ENCODE measurements around the gene C2CD4B.

Gene C2CD4B

DNA sequence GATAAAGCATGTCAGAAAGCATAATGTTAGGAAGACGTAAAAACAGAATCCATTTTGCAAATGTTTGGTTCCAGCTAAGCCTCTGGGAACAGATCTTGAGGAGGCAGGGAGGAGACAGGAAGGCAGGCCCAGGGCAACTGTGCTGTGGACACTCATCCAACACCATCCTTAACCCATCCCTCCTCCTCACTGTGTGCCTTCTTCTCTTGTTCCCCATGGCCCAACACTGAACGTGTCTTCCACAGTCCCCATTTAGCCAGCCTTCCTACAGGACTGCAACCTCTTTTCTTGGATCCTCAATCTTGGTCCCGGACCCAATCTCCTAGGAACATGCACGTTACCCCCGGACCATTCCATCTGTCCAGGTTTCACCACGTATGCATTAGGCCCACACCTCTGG is 15.4 kb downstream of the C2CD4B start:
- DNase-seq (ENCODE audit: low read depth in 1 of 2, low spot score in 1 of 2): no peak

DNA sequence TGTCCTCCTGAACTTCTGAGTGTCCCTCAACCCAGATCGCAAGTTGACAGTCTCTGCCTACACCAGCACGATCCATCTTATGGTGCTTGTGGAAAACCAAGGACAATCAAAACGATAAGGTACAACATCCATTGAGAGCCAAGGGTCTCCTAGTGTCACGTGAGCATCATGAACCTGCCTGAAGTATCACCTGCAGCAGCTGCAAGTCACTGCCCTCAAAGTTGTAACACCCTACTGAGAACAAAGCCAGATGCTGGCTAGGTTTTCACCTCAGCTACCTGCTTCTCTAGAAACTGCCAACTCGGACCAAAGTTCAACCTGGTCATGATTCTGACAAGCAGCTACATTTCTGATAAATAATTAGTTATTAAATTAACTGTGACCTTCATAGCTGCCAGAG is 17.5 kb downstream of the C2CD4B start:
- no peak for DNase-seq (ENCODE audit: low read depth in 1 of 2, low spot score in 1 of 2)

DNA sequence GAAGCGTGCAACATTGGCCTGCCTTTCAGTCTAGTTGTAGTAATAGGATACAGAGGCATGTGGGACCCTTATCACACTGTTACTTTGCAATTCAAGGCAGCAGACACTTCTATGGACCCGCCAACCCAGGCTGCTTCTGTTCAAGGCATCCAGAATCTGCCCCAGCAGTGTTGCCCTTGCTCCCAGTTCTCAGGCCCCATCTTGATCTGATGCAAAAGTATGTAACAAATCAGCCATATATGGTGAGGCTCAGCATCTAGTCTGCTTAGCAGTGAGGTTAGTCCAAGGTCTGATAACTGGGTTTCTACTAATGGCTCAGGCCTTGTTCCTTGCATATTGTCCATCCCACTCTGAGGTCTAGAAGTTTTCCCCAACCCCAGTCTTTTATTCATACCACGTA is 17.9 kb downstream of the C2CD4B start:
- DNase-seq (ENCODE audit: low read depth in 1 of 2, low spot score in 1 of 2): no peak

DNA sequence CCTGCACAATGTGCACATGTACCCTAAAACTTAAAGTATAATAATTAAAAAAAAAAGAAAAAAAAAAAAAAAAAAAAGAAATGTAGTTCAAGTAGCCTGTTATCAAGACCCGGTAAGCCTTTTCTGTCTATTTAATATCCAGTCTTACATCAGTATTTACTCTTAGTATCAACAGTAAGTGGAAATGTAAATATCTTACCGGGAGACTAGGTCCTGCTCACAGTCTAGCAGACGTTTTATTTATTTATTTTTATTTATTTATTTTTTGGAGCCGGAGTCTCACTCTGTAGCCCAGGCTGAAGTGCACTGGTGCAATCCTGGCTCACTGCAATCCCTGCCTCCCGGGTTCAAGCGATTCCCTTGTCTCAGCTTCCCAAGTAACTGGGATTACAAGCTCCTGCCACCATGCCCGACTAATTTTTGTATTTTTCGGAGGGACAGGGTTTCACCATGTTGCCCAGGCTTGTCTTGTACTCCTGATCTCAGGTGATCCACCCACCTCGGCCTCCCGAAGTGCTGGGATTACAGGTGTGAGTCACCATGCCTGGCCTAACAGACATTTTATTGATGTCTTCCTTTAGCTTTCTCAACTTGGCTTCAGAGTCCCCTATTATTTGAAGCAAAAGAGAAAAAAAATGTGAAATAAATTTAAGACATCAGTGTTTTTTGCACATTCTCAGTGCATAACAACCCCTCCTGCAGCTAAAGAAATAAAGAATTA is 19.9 kb downstream of the C2CD4B start:
- DNase-seq (ENCODE audit: low read depth in 1 of 2, low spot score in 1 of 2): no peak

DNA sequence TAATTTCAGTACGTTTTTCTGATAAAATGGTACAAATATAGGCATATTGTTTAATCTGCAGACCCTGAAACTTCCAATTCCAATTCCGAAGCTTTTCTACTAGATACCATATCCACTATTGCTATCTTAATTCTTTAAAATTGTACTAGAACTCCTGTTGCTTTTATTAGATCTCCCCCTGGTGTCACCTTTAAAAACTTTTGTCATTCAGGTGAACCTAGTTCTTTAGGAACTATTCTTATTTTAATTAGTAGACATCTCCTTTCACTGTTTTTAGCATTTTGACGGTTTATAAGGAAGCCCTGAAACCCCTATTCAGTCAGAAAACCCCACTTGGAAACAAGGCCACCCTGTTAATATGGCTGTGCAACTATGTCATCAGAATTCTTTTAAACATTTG is 22.3 kb downstream of the C2CD4B start:
- DNase-seq (ENCODE audit: low read depth in 1 of 2, low spot score in 1 of 2): no peak

DNA sequence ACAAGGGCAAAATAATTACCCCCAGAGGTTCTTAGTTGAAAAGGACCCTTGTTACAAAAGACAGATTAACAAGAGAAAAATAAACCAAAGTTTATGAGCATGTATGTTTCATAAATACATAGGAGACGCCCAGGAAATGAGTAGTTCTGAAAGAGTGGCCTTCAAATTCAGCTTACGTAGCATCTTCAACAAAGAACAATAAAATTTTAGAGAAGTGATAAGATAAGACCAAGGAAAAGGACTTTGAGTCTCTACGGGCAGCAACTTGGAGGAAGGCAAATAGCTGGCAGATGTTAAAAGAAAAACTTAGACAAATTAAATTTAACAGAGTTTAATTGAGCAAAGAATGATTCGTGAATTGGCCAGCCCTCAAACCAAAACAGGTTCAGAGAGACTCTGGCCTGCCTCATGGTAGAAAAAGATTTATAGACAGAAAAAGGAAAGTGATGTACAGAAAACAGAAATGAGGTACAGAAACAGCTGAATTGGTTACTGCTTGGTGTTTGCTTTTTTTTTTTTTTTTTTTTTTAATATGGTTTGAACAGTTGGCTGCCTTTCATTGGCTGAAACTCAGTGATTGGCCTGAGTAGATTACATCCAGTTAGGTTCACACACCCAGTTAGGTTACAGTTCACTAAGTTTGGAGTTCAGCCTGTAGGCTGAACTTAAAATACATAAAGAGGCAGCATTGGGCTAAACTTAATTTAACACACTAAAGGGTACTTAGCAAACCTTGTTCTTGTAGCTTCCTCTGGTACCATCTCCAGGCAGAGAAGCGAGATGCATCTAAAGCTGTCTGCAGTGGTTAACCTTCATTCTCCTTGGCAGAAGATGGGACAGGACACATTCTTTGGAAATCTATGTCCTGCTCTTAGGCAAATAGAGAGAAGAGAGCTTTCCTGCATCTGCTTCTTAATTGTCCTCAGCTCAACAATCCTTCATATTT is 23.2 kb downstream of the C2CD4B start:
- no peak for DNase-seq (ENCODE audit: low read depth in 1 of 2, low spot score in 1 of 2)

DNA sequence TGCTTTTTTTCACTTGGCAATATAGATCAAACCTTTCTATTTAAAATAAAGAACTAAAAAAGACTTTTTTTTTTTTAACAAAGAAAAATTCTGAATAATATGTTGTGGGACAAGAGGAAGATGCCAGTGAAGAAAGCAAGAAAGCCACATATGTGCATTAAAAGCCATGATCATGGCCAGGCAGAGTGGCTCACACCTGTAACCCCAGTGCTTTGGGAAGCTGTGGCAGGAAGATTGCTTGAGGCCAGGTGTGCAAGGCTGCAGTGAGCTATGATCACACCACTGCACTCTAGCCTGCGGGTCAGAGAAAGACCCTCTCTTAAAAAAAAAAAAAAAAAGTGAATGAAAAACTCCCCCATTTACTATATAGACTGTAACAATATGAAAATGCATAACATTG is 23.9 kb downstream of the C2CD4B start:
- DNase-seq (ENCODE audit: low read depth in 1 of 2, low spot score in 1 of 2): no peak

DNA sequence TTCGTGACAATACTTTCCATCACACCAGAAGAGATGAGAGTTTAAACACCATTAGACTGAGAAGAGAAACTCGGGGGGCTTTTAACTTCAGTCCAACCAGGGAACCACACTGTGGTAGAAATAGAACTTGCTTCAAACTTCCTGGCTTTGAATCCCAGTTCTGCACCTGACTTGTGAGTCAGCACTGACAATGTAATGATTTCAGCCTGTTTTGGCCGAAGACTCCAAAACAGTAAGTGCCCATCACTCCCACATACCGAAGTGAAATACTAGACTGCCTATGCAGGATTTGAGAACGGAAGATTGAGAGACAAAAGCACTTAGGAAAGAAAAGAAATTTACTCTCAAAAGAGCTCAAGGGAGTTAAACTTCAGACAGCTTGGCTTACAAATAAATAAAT is 27.0 kb downstream of the C2CD4B start:
- DNase-seq (ENCODE audit: low read depth in 1 of 2, low spot score in 1 of 2): no peak

DNA sequence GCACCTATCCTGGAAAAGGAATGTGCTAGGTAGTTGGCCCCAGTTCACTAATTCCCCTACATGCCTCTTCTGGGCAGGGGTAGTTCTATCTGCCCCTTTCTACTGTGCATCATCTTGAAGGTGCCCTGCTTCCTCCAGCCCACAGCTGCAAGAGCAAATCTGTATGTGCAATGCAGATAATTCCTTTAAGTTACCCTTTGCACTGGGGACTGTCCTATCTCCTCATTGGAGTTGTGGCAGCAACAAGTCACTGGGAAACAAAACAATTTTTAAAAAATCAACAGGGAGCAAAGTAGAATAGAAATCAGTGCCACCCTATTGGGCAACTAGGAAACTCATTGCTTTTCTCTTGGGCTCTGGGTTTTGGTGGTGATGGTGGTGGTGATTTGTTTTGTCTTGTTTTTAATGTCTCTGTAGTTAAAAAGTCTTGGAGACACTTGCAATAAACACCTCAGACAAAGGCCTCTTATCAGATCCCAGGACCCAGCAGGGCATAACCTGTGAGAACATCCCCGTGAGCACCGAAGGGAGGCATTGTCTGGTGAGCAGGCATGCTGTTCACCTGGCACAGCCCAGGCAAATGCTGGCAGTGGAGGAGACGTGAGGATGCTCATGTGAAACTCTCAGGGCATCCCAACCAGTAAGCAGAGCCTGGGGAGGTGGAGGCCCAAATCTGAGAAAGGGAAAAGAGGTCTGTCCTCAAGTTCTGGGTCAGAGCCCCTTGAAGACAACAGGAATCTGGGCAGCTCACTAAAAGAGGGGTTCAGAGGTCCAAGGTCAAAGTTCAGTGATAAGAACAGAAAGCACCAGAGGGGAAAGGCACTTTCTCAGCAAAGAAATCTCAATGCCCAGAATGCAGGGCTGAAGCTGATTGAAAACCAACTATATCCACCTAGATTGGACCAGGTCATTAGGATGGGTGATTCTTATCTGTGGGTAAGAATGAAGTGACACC is 27.9 kb downstream of the C2CD4B start:
- no peak for DNase-seq (ENCODE audit: low read depth in 1 of 2, low spot score in 1 of 2)

DNA sequence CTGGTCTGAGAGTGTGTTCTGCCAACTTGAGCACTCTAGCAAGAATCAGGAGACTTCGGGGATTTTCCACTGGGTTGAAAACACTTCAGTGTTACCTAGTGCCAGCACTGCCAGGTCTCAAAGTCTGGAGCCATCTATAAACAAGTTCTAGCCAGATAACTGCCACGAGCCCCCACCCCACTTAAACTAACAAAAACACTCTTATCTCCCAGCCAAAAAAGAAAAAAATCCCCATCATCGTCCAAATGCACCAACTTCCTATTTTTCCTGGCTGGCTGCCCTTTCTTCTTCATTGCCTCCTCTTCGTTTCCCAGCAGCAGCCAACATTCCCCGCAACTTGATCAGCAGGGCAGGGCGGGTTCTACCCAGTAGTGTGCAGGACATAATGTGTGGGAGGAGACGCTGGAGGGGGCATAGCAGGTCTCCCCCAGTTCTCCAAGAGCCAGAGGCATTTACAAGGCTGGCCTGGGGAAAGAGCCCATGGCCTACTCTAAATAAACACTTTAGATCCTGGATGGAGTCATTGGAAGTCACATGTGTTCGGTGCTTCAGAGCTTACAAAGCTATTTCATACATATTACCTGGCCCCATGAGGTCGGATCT is 29.5 kb downstream of the C2CD4B start:
- no peak for DNase-seq (ENCODE audit: low read depth in 1 of 2, low spot score in 1 of 2)

DNA sequence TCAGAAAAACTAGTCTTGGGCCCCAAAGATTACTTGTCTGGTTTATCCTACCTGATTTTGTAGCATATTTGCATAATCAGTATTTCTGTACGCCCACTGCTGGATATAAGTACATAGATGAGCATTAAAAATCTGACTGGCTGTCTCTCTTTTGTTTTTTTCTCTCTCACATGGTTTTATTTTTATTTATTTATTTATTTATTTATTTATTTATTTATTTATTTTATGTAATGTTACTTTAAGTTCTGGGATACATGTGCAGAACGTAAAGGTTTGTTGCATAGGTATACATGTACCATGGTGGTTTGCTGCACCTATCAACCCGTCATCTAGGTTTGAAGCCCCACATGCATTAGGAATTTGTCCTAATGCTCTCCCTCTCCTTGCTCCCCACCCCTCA is 31.9 kb downstream of the C2CD4B start:
- no peak for DNase-seq (ENCODE audit: low read depth in 1 of 2, low spot score in 1 of 2)

DNA sequence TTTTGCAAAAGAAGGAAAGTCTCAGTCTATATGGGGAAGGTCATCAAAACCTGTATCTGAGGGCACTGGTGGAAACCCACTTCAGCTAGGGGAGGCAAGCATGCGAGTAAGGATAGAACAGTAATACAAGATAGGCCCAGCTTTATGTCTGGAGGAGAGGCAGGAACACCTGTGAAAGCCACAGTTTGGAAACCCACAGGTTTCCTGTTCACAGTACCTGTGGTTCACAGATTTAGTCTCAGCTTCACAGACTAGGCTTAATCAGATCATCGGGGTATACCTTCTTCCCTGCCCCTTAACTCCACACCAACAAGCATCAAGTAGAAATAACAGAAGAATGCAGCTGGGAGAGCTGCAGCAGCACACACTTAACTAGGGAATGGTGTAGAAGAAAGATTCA is 36.2 kb downstream of the C2CD4B start:
- no peak for DNase-seq (ENCODE audit: low read depth in 1 of 2, low spot score in 1 of 2)

DNA sequence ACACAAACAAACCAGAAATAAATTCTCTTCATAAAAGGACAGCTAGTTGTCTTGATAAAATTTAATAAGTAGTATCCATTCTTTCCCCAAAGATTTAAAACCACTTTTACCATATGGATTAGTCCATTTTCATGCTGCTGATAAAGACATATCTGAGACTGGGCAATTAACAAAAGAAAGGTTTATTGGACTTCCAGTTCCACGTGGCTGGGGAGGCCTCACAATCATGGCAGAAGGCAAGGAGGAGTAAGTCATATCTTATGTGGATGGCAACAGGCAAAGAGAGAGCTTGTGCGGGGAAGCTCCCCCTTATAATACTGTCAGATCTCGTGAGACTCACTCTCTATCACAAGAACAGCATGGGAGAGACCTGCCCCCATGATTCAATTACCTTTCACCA is 38.7 kb downstream of the C2CD4B start:
- no peak for DNase-seq (ENCODE audit: low read depth in 1 of 2, low spot score in 1 of 2)

DNA sequence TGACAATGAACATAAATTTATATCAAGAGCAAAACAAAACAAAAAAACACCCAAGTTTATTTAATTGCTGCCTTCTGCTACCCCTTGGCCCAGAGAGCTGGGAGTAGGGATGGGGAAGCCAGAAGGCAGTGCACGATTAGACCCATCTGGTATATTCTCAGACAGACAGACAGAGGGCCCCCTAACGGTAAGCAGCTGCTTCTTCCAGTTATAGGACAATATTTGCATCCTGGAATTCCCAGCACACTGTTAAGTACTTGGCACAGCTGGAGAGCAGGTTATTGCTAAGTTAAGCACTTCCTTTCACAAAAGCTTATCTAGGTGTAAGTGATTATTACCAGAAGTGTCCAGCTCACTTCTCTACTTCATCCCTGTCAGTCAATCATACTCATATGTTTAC is 39.3 kb downstream of the C2CD4B start:
- no peak for DNase-seq (ENCODE audit: low read depth in 1 of 2, low spot score in 1 of 2)

DNA sequence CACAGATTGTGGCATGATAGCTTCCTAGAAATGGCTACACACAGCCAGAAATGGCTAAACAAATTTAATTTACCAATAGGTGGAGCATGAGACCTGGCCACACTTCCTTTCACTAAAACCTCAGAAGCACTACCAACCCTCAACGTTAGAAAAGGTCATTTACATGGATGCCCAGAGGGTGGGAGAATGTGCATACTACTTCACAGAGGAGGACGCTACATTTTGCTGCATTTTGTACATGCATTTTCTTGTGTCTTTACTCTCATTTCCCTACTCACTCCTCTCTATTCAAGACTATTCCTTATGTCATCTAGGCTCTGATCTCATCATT is 40.1 kb downstream of the C2CD4B start:
- DNase-seq (ENCODE audit: low read depth in 1 of 2, low spot score in 1 of 2): no peak

DNA sequence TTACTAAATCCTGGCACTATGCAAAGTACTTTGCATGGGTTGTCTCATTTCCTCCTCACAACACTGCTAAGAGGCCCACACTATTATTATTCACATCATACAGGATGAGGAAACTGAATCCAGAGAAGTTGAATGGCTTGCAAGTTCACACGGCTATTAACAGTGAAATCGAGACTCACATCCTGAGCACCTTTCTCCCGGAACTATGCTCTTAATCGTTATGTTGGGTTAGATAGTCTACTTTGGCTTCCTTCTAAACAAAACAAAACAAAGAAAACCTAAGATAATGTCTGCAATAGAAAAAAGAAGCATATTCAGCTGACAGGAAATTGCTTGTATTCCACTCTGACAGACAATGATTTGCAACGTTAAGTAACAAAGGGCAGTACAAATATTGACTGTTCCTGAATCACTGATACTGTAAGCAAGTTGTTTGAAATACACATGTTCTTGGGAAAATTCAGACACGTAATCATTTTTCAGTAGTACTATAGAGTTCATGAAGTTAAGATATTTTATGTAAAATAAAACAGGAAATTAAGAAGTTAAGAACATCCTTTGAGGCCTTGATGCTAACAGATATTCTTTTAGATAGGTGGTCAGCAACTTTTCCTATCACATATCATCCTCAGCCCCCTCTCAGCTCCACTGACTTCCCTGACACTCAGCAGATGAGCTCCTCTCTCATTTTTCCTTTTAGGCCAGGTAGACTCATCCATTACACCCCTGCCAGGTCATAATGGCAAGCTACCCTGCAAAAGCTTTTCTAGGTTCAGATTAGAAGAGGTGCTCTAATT is 40.7 kb downstream of the C2CD4B start:
- no peak for DNase-seq (ENCODE audit: low read depth in 1 of 2, low spot score in 1 of 2)

DNA sequence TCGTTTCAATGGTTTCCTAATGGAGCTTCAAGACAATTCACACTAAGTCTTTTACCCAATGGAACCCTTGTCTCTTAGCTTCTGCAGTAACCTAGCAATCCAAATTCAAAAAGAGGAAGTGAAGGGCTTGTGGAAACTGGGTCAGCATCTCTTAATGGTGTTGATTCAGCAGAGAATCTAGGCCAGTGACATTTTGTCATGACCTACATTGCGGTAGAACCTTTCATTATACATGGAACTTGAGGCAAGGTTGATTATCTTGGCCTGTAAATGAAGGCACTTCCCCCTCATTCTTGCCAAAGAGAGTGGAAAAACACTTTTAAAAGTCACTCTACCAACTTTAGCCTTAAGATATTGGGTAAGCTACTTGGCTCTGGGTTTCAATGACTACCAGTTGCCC is 42.8 kb downstream of the C2CD4B start:
- DNase-seq (ENCODE audit: low read depth in 1 of 2, low spot score in 1 of 2): no peak

DNA sequence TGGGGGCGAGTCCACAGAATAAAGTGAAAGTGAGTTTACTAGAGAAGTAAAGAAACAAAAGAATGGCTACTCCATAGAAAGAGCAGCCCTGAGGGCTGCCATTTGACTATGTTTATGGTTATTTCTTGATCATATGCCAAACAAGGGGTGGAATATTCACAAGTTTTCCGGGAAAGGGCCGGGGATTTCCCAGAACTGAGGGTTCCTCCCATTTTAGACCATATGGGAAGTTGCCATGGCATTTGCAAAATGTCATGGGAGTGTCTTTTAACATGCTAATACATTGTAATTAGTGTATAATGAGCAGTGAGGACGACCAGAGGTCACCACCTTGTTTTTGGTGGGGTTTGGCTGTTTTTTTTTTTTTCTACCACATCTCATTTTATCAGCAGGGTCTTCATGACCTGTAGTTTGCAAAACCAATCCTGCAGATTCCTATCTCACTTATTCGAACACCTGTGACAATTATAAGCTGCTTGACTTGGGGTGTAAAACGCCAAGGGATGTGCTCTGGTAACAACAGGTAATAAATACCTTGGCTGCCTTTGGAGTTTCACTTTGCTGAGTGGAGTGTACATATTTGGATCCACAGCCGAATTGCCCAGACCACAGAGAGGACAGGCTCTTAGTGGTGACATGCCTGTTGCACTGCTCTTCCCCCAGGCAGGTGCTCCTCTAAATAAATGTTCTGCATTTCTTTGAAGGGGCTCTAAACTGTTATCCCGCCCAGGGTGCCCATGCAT is 43.6 kb downstream of the C2CD4B start:
- DNase-seq (ENCODE audit: low read depth in 1 of 2, low spot score in 1 of 2): no peak

DNA sequence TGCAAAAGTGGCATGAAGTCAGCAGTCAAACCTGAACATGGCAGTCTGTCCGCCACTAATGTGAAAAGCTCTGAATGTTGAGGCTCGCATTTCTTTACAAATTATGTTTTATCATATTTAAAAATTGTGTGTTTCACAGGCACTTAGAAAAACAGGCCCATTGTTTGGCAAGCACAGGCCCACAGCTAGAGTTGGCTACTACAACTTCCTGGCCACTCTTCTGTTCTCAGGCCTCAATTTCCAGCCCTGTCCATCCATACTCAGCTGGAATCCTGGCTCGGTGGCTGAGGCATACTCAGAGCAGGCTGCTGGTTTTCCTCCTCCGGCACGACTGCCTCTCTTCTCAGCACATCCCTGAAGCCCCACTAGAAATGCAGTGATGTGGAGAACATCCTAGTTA is 44.3 kb downstream of the C2CD4B start:
- DNase-seq (ENCODE audit: low read depth in 1 of 2, low spot score in 1 of 2): no peak

DNA sequence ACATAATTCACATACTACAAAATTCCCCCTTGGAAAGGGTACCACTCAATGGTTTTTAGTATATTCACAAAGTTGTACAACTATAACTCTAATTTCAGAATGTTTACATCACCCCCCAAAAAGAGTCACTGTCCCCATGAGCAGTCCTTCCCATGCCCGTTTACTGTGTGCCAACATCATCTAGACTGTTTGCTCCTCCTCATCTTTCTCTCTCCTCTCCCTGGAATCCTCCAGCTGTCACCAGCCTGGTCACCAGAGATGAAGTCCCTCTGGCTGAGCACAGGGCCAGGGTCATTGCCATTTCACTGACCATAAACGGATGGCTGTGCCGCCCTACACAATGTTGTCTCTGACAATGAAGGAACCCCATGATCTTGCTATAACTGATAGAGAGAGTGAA is 45.2 kb downstream of the C2CD4B start:
- no peak for DNase-seq (ENCODE audit: low read depth in 1 of 2, low spot score in 1 of 2)

Data from activated CD4-positive, alpha-beta T cell treated with anti-CD3 and anti-CD28 coated beads, Interleukin-2, amount 50 U/mL, for 24 hours (primary cell).